Psoas muscle (tissue), 8 donors: ENCODE results near the gene UVSSA. TPM values are rescaled to one million over a fixed set of nuclear protein-coding genes. Genes with fewer than 3 reads are reported as not detected.

Experiments
- ATAC-seq, 4 donors: fragments of 200-7000 bp; cut with Tn5 transposase; one replicate each; pipeline ENCODE4 v1.9.1; 2020; ENCODE audit warnings: moderate library complexity in 3 of 4, mild to moderate bottlenecking in 2 of 4
- DNase-seq, 2 donors: peaks; one replicate each; pipeline ENCODE4 v3.0.0-alpha.2; 2020
- H3K27ac ChIP-seq: fragments of 200-600 bp; one replicate; pipeline ENCODE4 v1.8.0; 2022
- H3K27me3 ChIP-seq, 3 donors: fragments of 200-600 bp in 1 of 3; one replicate each; pipeline versions ENCODE4 v1.6.1 to v1.8.0; 2013 to 2022; ENCODE audit warnings: low read length in 2 of 3, mild to moderate bottlenecking in 2 of 3, moderate library complexity in 1 of 3; ENCODE audit not compliant: insufficient read depth in 3 of 3
- H3K36me3 ChIP-seq, 2 donors: fragments of 200-600 bp in 1 of 2; one replicate each; pipeline versions ENCODE4 v1.6.1 to v1.8.0; 2013 to 2022; ENCODE audit warnings: low read depth in 1 of 2, mild to moderate bottlenecking in 1 of 2, moderate library complexity in 1 of 2; ENCODE audit not compliant: insufficient read depth in 1 of 2
- H3K4me1 ChIP-seq: fragments of 200-600 bp; one replicate; pipeline ENCODE4 v1.8.0; 2022
- H3K4me3 ChIP-seq: fragments of 200-600 bp; one replicate; pipeline ENCODE4 v1.8.0; 2022; ENCODE audit warnings: mild to moderate bottlenecking
- H3K9me3 ChIP-seq: fragments of 200-600 bp; one replicate; pipeline ENCODE4 v1.8.0; 2022
- WGBS, 3 donors: extraction: QIAGEN DNeasy Blood & Tissue Kit; methylation state at CpG; one replicate each; pipeline versions ENCODE4 v1.1.6 to v1.1.7; 2013; 5-methylcytosine and 5-hydroxymethylcytosine counted together
- intact Hi-C, 2 donors: fragments of 100-400 bp; cut with DNase I; formaldehyde crosslinking; loops; one replicate each; pipeline versions ENCODE4 v1.11.0 to v1.14.2; 2022
- polyA plus RNA-seq, 3 donors: library from polyadenylated mRNA; stranded (reverse); fragments of 200-250 nt; gene quantifications; one replicate each; pipeline ENCODE4 v1.2.3, GENCODE V29; 2013
- total RNA-seq, 4 donors: library from RNA; stranded (reverse); fragmentation: NEBNext Ultra II Directional in 2 of 4; extraction: Animal tissue kit (Norgen Biotek cat#: 25700) in 2 of 4; gene quantifications; one replicate each; pipeline versions ENCODE4 v1.2.1 to v1.2.4, GENCODE V29; 2021 to 2023
- TF ChIP-seq, protein P1 (sequence below): fragments of 200-600 bp; IDR thresholded peaks from one replicate; pipeline ENCODE4 v1.8.0; 2022; ENCODE audit warnings: antibody characterized with exemption
- donor health status: healthy with polysubstance abuse.
- donor health status: DM: no; HTN: no; CAD: no; lungs with moderate emphysema.
- donor health status: Bipolar disorder and iron deficiency.
- donor health status: healthy.
- donor health status: DM: yes; HTN: yes; CAD: no.
- donor health status: DM: no; HTN: no; CAD: no.
- donor health status: DM: no; HTN: no; CAD: no.
- donor health status: DM: yes; HTN: yes; CAD: no.

The UVSSA gene
- total and polyA plus RNA-seq, 7 donors, result 1.9 to 9.4 (median 7.7) TPM

DNA sequence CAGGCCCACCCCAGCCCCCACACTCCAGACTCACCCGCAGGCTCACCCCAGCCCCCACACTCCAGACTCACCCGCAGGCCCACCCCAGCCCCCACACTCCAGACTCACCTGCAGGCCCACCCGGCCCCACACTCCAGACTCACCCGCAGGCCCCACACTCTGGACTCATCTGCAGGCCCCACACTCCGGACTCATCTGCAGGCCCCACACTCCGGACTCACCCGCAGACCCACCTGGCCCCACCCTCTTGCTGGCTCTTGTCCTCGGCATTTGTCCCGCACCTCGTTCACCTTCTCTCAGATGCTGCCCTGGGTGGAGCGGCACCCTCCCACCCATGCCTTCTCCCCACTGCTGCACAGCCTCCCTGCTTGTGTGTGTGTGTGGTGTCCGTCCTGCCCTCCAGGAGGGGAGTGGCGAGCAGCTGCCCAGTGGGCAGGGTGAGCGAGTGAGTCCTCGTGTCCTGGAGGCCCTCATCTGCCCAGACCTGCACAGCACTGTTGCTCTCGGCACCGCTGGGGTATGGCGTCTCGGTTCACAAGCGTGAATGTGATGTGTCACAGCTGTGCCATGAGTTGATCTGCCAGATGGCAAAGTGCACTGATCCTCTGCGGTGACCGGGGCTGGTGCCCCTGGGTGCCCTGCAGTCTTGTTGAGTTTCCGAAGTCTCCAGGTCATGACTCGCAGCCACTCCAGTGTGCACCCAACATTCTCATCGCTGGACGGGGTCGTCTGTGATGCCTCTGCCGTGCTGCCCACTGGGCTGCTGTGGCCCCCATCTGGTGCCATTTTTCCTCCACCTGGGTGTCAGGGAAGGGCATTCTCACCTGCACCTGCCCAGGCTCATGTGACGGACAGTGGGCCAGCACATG, 29.6 kb upstream of the UVSSA start:
- intact Hi-C loops, result no loop called here
- ATAC-seq (no peak), DNase-seq (peak in 1 of 2 donors; percentile 12)
- TF ChIP-seq, protein P1, sequence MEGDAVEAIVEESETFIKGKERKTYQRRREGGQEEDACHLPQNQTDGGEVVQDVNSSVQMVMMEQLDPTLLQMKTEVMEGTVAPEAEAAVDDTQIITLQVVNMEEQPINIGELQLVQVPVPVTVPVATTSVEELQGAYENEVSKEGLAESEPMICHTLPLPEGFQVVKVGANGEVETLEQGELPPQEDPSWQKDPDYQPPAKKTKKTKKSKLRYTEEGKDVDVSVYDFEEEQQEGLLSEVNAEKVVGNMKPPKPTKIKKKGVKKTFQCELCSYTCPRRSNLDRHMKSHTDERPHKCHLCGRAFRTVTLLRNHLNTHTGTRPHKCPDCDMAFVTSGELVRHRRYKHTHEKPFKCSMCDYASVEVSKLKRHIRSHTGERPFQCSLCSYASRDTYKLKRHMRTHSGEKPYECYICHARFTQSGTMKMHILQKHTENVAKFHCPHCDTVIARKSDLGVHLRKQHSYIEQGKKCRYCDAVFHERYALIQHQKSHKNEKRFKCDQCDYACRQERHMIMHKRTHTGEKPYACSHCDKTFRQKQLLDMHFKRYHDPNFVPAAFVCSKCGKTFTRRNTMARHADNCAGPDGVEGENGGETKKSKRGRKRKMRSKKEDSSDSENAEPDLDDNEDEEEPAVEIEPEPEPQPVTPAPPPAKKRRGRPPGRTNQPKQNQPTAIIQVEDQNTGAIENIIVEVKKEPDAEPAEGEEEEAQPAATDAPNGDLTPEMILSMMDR, result no peak
- WGBS, 3 donors, result 81 to 85% (median 82%) methylated on average over 29 of the region's 29 CpGs
- Histone ChIP-seq H3K36me3 (peaks cover 9 to 71% of the 10 kb centered on the region in 2 donors), H3K27ac (no peak overlapping the region), H3K4me3 (no peak overlapping the region), H3K27me3 (no peaks in the 10 kb centered on the region), H3K4me1 (peaks cover 5% of the 10 kb centered on the region), H3K9me3 (no peaks in the 10 kb centered on the region)

DNA sequence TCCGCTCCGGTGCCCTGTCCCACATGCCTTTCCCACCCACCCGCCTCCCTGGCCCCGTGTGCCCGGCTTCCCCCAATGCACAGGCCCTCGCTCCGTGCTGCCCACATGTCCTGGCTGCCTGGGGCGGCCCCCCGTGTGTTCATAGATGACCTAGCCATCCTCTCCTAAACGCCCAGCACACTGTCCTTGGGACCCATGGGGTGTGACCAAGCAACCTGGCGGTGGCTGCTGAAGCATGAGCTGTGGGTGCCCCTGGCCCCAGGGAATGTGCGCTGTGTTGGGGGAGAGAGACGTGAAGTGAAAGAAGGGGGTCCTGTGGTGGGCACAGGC, 29.0 kb upstream of the UVSSA start:
- H3K27me3 ChIP-seq, result no peaks in the 10 kb centered on the region
- peaks cover 7 to 69% of the 10 kb centered on the region in 2 donors for H3K36me3 ChIP-seq
- no peaks in the 10 kb centered on the region for H3K9me3 ChIP-seq
- H3K27ac ChIP-seq, result no peak overlapping the region
- 94 to 96% (median 95%) methylated on average over 12 to 13 of the region's 13 CpGs for WGBS, 3 donors
- no peak overlapping the region for H3K4me3 ChIP-seq
- peaks cover 5% of the 10 kb centered on the region for H3K4me1 ChIP-seq
- intact Hi-C loops, result no loop called here
- TF ChIP-seq, protein P1, result no peak
- peak in 1 of 4 donors; percentile 14 for ATAC-seq
- peak in 1 of 2 donors; percentile 9 for DNase-seq

DNA sequence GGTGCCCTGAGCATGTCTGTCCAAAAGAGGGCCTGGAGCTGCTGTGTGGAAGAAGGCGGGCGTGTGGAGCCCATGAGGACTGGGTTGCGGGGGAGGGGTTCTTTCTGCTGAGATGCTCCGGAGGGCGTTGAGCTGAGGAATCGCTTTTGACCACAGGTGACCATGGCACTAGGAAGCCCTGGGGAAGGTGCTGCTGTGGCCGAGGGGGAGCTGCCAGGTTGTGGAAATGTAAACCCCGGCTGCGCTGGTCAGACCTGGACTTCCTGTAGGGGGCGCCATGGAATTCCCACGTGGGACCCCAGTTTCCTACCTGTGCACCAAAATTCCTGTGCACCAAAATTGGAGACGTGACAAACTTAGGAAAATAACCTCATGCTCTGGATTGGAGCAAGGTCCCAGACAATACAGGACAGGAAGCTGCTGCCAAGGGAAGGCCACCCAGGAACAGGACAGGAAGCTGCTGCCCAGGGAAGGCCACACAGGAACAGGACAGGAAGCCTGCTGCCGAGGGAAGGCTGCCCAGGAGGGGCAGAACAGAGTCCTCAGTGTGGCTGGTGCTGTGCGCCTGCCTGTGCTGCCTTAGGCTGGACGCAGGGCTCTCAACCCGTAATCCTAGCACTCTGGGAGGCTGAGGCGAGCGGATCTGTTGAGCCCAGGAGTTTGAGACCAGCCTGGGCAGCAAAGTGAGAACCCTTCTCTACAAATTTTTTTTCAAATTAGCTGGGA, 28.4 kb upstream of the UVSSA start:
- 86 to 92% (median 89%) methylated on average over 18 of the region's 18 CpGs for WGBS, 3 donors
- Histone ChIP-seq H3K9me3 (no peaks in the 10 kb centered on the region), H3K4me1 (peaks cover 5% of the 10 kb centered on the region), H3K27me3 (no peaks in the 10 kb centered on the region), H3K27ac (no peak overlapping the region), H3K36me3 (peaks cover 6 to 68% of the 10 kb centered on the region in 2 donors), H3K4me3 (no peak overlapping the region)
- DNase-seq (peak; percentile 7 to 27), ATAC-seq (no peak)
- intact Hi-C loops, result no loop called here
- TF ChIP-seq, protein P1, result no peak

DNA sequence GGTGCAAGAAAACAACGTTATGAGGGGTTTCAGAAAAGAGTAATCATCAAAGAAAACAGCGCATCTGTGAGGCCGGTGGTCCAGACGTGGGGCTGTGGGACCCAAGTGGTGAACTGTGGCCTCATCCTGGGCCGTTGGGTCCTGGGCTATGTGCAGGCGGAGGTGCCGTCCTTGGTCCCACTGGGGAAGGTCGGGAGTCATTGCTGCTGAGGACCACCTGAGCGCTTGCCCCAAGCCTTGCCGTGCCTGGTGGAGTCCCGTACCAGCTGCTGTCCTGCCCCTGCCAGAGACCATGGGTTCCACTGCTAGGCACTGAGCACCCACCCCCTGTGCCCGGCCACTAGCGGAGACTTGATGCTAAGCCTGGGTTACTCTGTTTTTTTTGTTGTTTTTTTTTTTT, 25.5 kb upstream of the UVSSA start:
- DNase-seq, result peak; percentile 7 to 49
- Histone ChIP-seq H3K4me3 (no peak overlapping the region), H3K4me1 (peaks cover 5% of the 10 kb centered on the region), H3K27me3 (no peaks in the 10 kb centered on the region), H3K36me3 (peaks cover 2 to 60% of the 10 kb centered on the region in 2 donors), H3K27ac (no peak overlapping the region), H3K9me3 (no peaks in the 10 kb centered on the region)
- TF ChIP-seq, protein P1, result no peak
- WGBS, 3 donors, result 85 to 89% (median 88%) methylated on average over 13 of the region's 13 CpGs
- ATAC-seq, result no peak
- intact Hi-C loops, result no loop called here
